ENCODE data around the gene PREX1. TPM values are rescaled to one million over a fixed set of nuclear protein-coding genes. Genes with fewer than 3 reads are reported as not detected.

The PREX1 gene
- total RNA-seq, 2 donors from 2014 or later = 7.4 to 37.9 TPM

- DNase-seq (ENCODE audit: low spot score) = no peak
- Histone ChIP-seq H3K27ac (no peak overlapping the region), H3K9me3 (no peaks in the 10 kb centered on the region), H3K27me3 (replicated peaks; ENCODE audit: insufficient read depth) (peaks cover 4% of the 10 kb centered on the region), H3K4me3 (no peak overlapping the region), H3K4me1 (replicated peaks) (no peaks in the 10 kb centered on the region), H3K36me3 (no peaks in the 10 kb centered on the region)
- no peak for TF ChIP-seq POLR2A (IDR thresholded peaks at IDR 0.05)
- TF ChIP-seq POLR2AphosphoS5 (IDR thresholded peaks at IDR 0.05) = no peak
- TF ChIP-seq, protein P1, sequence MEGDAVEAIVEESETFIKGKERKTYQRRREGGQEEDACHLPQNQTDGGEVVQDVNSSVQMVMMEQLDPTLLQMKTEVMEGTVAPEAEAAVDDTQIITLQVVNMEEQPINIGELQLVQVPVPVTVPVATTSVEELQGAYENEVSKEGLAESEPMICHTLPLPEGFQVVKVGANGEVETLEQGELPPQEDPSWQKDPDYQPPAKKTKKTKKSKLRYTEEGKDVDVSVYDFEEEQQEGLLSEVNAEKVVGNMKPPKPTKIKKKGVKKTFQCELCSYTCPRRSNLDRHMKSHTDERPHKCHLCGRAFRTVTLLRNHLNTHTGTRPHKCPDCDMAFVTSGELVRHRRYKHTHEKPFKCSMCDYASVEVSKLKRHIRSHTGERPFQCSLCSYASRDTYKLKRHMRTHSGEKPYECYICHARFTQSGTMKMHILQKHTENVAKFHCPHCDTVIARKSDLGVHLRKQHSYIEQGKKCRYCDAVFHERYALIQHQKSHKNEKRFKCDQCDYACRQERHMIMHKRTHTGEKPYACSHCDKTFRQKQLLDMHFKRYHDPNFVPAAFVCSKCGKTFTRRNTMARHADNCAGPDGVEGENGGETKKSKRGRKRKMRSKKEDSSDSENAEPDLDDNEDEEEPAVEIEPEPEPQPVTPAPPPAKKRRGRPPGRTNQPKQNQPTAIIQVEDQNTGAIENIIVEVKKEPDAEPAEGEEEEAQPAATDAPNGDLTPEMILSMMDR (IDR thresholded peaks at IDR 0.05) = no peak
- intact Hi-C loops (cut with DNase I) = no loop called here
- WGBS = 87% methylated on average over 6 of the region's 6 CpGs
Observed at GRCh38 chr20:48850977-48851299, 23.1 kb upstream of the PREX1 start.

GRCh38 chr20:48850257-48850976 lies 22.6 kb upstream of the PREX1 start:
- H3K4me1 ChIP-seq (replicated peaks) = no peaks in the 10 kb centered on the region
- no peaks in the 10 kb centered on the region for H3K9me3 ChIP-seq
- no peak for DNase-seq (ENCODE audit: low spot score)
- no peak overlapping the region for H3K27ac ChIP-seq
- no peak for TF ChIP-seq POLR2A (IDR thresholded peaks at IDR 0.05)
- no peak for TF ChIP-seq POLR2AphosphoS5 (IDR thresholded peaks at IDR 0.05)
- TF ChIP-seq, protein P1 (IDR thresholded peaks at IDR 0.05) = no peak
- peaks cover 4% of the 10 kb centered on the region for H3K27me3 ChIP-seq (replicated peaks; ENCODE audit: insufficient read depth)
- H3K4me3 ChIP-seq = no peak overlapping the region
- intact Hi-C loops (cut with DNase I) = no loop called here
- no peaks in the 10 kb centered on the region for H3K36me3 ChIP-seq
- 48% methylated on average over 11 of the region's 11 CpGs for WGBS

GRCh38 chr20:48849779-48850178 lies 22.0 kb upstream of the PREX1 start:
- intact Hi-C loops (cut with DNase I) = no loop called here
- no peak overlapping the region for H3K4me3 ChIP-seq
- H3K9me3 ChIP-seq = no peaks in the 10 kb centered on the region
- no peak overlapping the region for H3K27ac ChIP-seq
- TF ChIP-seq, protein P1 (IDR thresholded peaks at IDR 0.05) = no peak
- no peak for TF ChIP-seq POLR2AphosphoS5 (IDR thresholded peaks at IDR 0.05)
- no peak for TF ChIP-seq POLR2A (IDR thresholded peaks at IDR 0.05)
- no peaks in the 10 kb centered on the region for H3K36me3 ChIP-seq
- peaks cover 4% of the 10 kb centered on the region for H3K27me3 ChIP-seq (replicated peaks; ENCODE audit: insufficient read depth)
- no peaks in the 10 kb centered on the region for H3K4me1 ChIP-seq (replicated peaks)
- no peak for DNase-seq (ENCODE audit: low spot score)

GRCh38 chr20:48849299-48849698 lies 21.5 kb upstream of the PREX1 start:
- intact Hi-C loops (cut with DNase I) = no loop called here
- no peak for DNase-seq (ENCODE audit: low spot score)
- peaks cover 4% of the 10 kb centered on the region for H3K27me3 ChIP-seq (replicated peaks; ENCODE audit: insufficient read depth)
- no peak overlapping the region for H3K27ac ChIP-seq
- no peaks in the 10 kb centered on the region for H3K36me3 ChIP-seq
- TF ChIP-seq POLR2A (IDR thresholded peaks at IDR 0.05) (no peak), POLR2AphosphoS5 (IDR thresholded peaks at IDR 0.05) (no peak)
- TF ChIP-seq, protein P1 (IDR thresholded peaks at IDR 0.05) = no peak
- no peaks in the 10 kb centered on the region for H3K9me3 ChIP-seq
- no peak overlapping the region for H3K4me3 ChIP-seq
- H3K4me1 ChIP-seq (replicated peaks) = no peaks in the 10 kb centered on the region
- WGBS = 77% methylated on average over 2 of the region's 2 CpGs

GRCh38 chr20:48847498-48848205 lies 19.9 kb upstream of the PREX1 start:
- Histone ChIP-seq H3K36me3 (no peaks in the 10 kb centered on the region), H3K9me3 (no peaks in the 10 kb centered on the region), H3K4me3 (no peak overlapping the region), H3K4me1 (replicated peaks) (no peaks in the 10 kb centered on the region), H3K27me3 (replicated peaks; ENCODE audit: insufficient read depth) (no peaks in the 10 kb centered on the region), H3K27ac (no peak overlapping the region)
- TF ChIP-seq POLR2A (IDR thresholded peaks at IDR 0.05) (no peak), POLR2AphosphoS5 (IDR thresholded peaks at IDR 0.05) (no peak)
- TF ChIP-seq, protein P1 (IDR thresholded peaks at IDR 0.05) = no peak
- intact Hi-C loops (cut with DNase I) = no loop called here
- 75% methylated on average over 5 of the region's 5 CpGs for WGBS
- DNase-seq (ENCODE audit: low spot score) = no peak

All from prostate gland (tissue), 2 donors.